BLaER1 treated with 17β-estradiol and CSF1 and Interleukin-3, amounts not matched to agents 10 nM and 100 nM (cell line): ENCODE results near the gene KCNQ1OT1.

Experiments used
- H3K27ac ChIP-seq, 11 experiments: shearing (Covaris generic); formaldehyde crosslinking; 2 replicates each; pipeline ENCODE4 v1.8.1; 2022
- H3K27me3 ChIP-seq, 11 experiments: shearing (Covaris generic); formaldehyde crosslinking; 2 replicates each; pipeline ENCODE4 v1.8.1; 2022
- H3K36me3 ChIP-seq, 11 experiments: shearing (Covaris generic); formaldehyde crosslinking; 2 replicates each; pipeline ENCODE4 v1.8.1; 2022
- H3K4me1 ChIP-seq, 10 experiments: shearing (Covaris generic); formaldehyde crosslinking; 2 replicates each; pipeline ENCODE4 v1.8.1; 2022
- H3K4me2 ChIP-seq, 11 experiments: shearing (Covaris generic); formaldehyde crosslinking; 2 replicates each; pipeline ENCODE4 v1.8.1; 2022
- H3K4me3 ChIP-seq, 10 experiments: shearing (Covaris generic); formaldehyde crosslinking; 2 replicates each; pipeline ENCODE4 v1.8.1; 2022
- H3K9ac ChIP-seq, 11 experiments: shearing (Covaris generic); formaldehyde crosslinking; 2 replicates each; pipeline ENCODE4 v1.8.1; 2022
- H3K9me3 ChIP-seq, 11 experiments: shearing (Covaris generic); formaldehyde crosslinking; replicated peaks in 1 of 11; 2 replicates each; pipeline ENCODE4 v1.8.1; 2022
- H4K20me1 ChIP-seq, 11 experiments: shearing (Covaris generic); formaldehyde crosslinking; 2 replicates each; pipeline ENCODE4 v1.8.1; 2022
- Cebpa-rat ChIP-seq, 11 experiments: shearing (Covaris generic); IDR thresholded peaks; 2 replicates each; pipeline ENCODE4 v1.8.1; 2022

The KCNQ1OT1 gene

GRCh38 chr11:2743427-2744110 lies 43.8 kb upstream of the KCNQ1OT1 start:
- Histone ChIP-seq H3K36me3 (no peaks in the 10 kb centered on the region), H3K4me2 (no peak overlapping the region), H3K9ac (no peak overlapping the region), H3K4me3 (no peak overlapping the region), H3K9me3 (no peaks in the 10 kb centered on the region), H3K27ac (no peak overlapping the region), H4K20me1 (no peaks in the 10 kb centered on the region; a peak in 1 of 22 replicates), H3K27me3 (no peaks in the 10 kb centered on the region), H3K4me1 (peaks cover 3 to 36% (median 32%) of the 10 kb centered on the region in 10 experiments)
- no peak for TF ChIP-seq Cebpa-rat (IDR thresholded peaks at IDR 0.05)

DNA sequence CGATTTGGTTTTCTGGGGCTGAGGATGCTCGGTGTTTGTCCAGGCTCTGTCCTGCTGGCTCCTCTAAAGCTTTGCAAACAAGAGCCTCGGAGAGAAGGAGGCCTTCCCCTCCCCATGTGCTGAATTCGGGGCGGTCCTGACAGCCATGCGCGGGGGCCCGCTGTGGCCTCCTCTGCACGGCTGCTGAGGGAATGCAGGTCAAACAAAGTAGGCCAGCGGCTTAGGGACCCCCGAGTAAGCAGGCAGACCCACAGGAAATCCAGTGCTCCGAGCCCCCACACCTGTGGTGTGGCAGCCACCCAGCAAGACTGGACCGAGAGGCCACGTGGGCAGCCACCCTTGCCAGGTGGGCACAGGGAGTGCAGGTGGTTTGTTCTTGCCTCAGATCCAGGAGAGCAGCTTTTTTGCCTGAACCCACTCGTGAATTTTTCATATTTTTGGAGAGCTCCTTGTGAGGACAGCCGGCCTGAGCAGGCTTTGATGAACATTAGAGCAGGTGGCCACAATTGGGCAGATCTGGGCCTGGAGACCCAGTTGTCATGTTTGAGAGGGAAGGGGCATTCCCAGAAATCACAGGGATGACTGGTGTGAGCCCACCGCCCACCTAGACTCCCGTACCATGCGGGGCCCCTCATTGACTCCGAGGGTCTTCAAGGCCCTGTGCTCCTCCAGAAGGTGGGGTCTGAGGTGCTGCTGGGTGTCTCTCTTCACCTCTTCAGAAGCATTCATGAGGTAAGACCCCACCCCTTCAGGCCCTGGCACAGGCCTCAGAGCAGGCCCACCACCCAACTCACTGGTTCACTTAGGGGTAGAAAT lies 43.0 kb upstream of the KCNQ1OT1 start:
- Histone ChIP-seq H3K4me1 (peaks cover 10 to 44% (median 39%) of the 10 kb centered on the region in 10 experiments), H4K20me1 (no peaks in the 10 kb centered on the region; a peak in 1 of 22 replicates), H3K4me3 (no peak overlapping the region), H3K36me3 (no peaks in the 10 kb centered on the region), H3K27me3 (no peaks in the 10 kb centered on the region), H3K4me2 (no peak overlapping the region), H3K9me3 (no peaks in the 10 kb centered on the region), H3K27ac (no peak overlapping the region), H3K9ac (no peak overlapping the region; a peak in 1 of 22 replicates)
- no peak for TF ChIP-seq Cebpa-rat (IDR thresholded peaks at IDR 0.05)

DNA sequence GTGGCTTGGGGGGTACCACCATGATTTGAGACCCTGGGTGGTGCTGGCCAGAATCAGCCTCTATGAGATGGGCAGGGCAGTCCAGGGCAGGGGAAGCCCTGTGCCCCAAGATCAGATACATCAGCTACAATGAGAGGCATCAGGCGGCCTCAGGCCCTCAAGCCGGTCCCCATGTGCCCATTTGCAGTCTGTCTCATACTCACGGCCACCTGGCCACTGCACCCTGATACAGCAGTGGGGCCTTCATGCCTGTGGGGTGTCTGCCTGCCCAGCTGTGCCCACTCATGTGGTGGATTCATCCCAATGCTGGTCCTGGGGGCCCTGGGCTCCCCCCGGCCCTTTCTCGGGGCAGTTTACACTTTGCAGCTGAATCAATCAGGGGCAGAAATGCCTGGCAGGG lies 42.4 kb upstream of the KCNQ1OT1 start:
- no peak overlapping the region; a peak in 1 of 22 replicates for H3K9ac ChIP-seq

DNA sequence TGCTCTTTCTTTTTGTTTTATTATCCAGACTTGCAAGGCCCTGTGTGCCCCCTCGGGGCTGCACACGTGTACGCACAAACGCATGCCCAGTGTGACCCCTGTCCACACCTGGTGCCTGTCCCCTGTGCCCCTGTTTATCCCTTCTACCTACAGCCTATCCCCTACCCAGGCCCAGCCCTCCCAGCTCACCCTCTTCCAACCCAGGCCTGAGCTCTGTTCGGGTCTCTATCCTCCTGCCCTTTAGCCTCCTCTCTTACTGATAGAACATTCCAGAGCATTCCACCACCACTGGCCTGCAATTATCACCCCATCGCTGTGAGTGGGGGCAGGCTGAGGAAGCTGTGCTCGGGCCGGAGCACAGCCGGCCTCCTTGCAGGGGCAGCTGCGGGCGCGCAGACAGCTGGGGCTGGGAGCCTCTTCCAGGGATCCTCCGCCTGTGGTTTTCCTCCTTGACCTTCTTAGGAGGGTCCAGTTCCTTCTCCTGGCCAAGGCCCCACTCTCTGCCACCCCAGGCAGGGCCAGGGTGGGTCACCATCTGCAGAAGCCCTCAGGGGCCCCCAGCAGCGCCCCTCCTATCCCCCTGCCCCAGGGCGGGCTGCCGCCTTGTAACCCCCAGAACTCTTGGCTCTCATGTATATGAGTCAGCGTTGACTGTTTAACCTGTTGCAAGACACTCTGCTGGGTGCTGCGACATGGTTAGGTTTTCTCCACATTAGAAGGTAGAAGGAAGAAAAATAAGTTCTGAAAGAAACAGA lies 41.8 kb upstream of the KCNQ1OT1 start:
- Histone ChIP-seq H3K36me3 (no peaks in the 10 kb centered on the region), H3K4me3 (no peak overlapping the region), H3K4me2 (peak overlapping the region in 8 of 11 experiments; percentile 17 to 77 (median 49); a peak in 11 of 22 replicates), H3K9ac (peak overlapping the region in 2 of 11 experiments; percentile 13 to 17; a peak in 2 of 22 replicates), H3K27ac (no peak overlapping the region), H3K4me1 (peaks cover 23 to 56% (median 49%) of the 10 kb centered on the region in 10 experiments), H4K20me1 (no peaks in the 10 kb centered on the region; a peak in 1 of 22 replicates), H3K27me3 (no peaks in the 10 kb centered on the region), H3K9me3 (no peaks in the 10 kb centered on the region)
- TF ChIP-seq Cebpa-rat (IDR thresholded peaks at IDR 0.05), result no peak

More for the DNA sequence above, 42.4 kb upstream of the KCNQ1OT1 start:
- peak overlapping the region in 1 of 11 experiments; percentile 26; a peak in 1 of 22 replicates for H3K4me2 ChIP-seq
- H3K9me3 ChIP-seq, result no peaks in the 10 kb centered on the region
- H3K4me1 ChIP-seq, result peaks cover 17 to 50% (median 45%) of the 10 kb centered on the region in 10 experiments
- H3K27me3 ChIP-seq, result no peaks in the 10 kb centered on the region
- no peak overlapping the region for H3K4me3 ChIP-seq
- no peak for TF ChIP-seq Cebpa-rat (IDR thresholded peaks at IDR 0.05)
- H3K27ac ChIP-seq, result no peak overlapping the region
- H3K36me3 ChIP-seq, result no peaks in the 10 kb centered on the region
- H4K20me1 ChIP-seq, result no peaks in the 10 kb centered on the region; a peak in 1 of 22 replicates

DNA sequence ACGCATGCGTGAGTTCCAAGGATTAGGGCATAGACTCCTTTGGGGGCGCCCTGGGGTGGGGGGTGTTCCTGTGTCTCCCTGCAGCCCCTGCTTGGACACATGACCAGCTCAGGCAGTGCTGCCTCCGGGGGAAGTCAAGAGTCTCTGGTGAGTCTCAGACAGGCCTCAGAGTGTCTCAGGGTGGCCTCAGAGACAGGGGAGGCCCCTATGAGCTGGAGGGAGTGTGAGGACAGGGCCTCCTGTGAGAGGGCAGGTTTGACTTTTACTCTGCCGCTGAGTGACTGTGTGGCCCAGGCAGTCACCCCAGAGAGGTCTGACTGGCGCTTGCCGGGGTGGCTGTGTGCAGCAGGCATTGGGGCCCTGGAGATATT lies 41.2 kb upstream of the KCNQ1OT1 start:
- H4K20me1 ChIP-seq, result no peaks in the 10 kb centered on the region; a peak in 1 of 22 replicates
- no peak for TF ChIP-seq Cebpa-rat (IDR thresholded peaks at IDR 0.05)
- no peak overlapping the region for H3K27ac ChIP-seq
- H3K27me3 ChIP-seq, result no peaks in the 10 kb centered on the region
- H3K9ac ChIP-seq, result peak overlapping the region in 2 of 11 experiments; percentile 13 to 17; a peak in 2 of 22 replicates
- no peaks in the 10 kb centered on the region for H3K9me3 ChIP-seq
- H3K4me1 ChIP-seq, result peaks cover 24 to 56% (median 50%) of the 10 kb centered on the region in 10 experiments
- H3K4me2 ChIP-seq, result peak overlapping the region in 9 of 11 experiments; percentile 26 to 77 (median 69); a peak in 13 of 22 replicates
- H3K4me3 ChIP-seq, result no peak overlapping the region
- no peaks in the 10 kb centered on the region for H3K36me3 ChIP-seq

- H4K20me1 ChIP-seq, result no peaks in the 10 kb centered on the region; a peak in 1 of 22 replicates
- no peaks in the 10 kb centered on the region for H3K9me3 ChIP-seq
- H3K4me2 ChIP-seq, result peak overlapping the region in 8 of 11 experiments; percentile 27 to 77 (median 70); a peak in 15 of 22 replicates
- no peak overlapping the region for H3K4me3 ChIP-seq
- H3K27me3 ChIP-seq, result no peaks in the 10 kb centered on the region
- no peak for TF ChIP-seq Cebpa-rat (IDR thresholded peaks at IDR 0.05)
- no peak overlapping the region for H3K27ac ChIP-seq
- H3K4me1 ChIP-seq, result peaks cover 24 to 56% (median 50%) of the 10 kb centered on the region in 10 experiments
- H3K36me3 ChIP-seq, result no peaks in the 10 kb centered on the region
- H3K9ac ChIP-seq, result peak overlapping the region in 1 of 11 experiments; percentile 34; a peak in 4 of 22 replicates
Measured at GRCh38 chr11:2740275-2740940, 40.6 kb upstream of the KCNQ1OT1 start.

DNA sequence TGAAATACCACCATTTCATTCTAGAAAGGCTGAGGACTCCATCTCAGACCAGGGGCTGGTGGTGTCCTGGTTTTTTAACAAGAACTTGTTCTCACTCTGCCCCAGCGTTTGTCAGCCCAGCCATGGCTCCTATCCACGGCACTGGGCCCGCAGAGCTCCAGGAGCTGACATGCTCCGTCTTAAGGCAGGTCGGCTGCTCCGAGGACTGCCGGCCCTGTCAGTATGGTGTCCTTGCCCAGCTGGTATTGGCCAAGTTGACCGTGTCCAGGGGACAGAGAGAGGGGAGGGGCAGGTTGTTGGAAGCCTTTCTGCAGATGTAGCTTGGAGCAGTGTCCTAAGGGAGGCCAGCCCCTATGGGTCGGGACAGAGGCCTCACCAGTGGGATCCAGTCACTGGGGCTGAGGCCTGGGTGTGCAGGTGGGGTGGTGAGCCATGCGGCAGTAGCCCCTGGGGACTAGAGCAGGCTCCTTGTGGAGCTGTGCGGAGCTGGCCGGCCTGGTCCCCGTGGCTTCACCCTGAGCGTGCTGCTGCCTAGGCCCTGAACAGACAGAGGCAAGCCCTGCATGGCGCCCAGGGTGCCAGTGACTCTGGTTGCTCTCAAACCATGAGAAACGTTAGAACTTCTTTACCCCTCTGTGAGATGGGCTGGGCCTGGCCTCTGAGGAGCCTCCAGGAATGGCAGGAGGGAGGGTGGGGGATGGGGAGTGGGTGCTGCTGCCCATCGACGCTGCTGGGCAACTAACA lies 39.9 kb upstream of the KCNQ1OT1 start:
- no peaks in the 10 kb centered on the region for H3K36me3 ChIP-seq
- H3K27ac ChIP-seq, result no peak overlapping the region
- peak overlapping the region in 2 of 11 experiments; percentile 1 to 34; a peak in 5 of 22 replicates for H3K9ac ChIP-seq
- H3K4me2 ChIP-seq, result peak overlapping the region in 9 of 11 experiments; percentile 27 to 78 (median 71); a peak in 17 of 22 replicates
- no peak for TF ChIP-seq Cebpa-rat (IDR thresholded peaks at IDR 0.05)
- H3K4me1 ChIP-seq, result peaks cover 24 to 62% (median 54%) of the 10 kb centered on the region in 10 experiments
- H3K9me3 ChIP-seq, result no peaks in the 10 kb centered on the region
- no peaks in the 10 kb centered on the region for H3K27me3 ChIP-seq
- no peak overlapping the region for H3K4me3 ChIP-seq
- H4K20me1 ChIP-seq, result no peaks in the 10 kb centered on the region; a peak in 1 of 22 replicates
